Natural killer cell (primary cell): Measurements from ENCODE around the gene PRDM8. TPM values are rescaled to one million over a fixed set of nuclear protein-coding genes. Genes with fewer than 3 reads are reported as not detected.
A peak's percentile ranks its signal among the peaks of the same experiment; 100 is the strongest.

ENCODE experiments used
- ATAC-seq, 3 donors: fragments of 150-1000 bp in 2 of 3; fragments of 200-7000 bp in 1 of 3; cut with Tn5 transposase; 1 replicate in 1 of 3; 2 replicates in 2 of 3; pipeline ENCODE4 v1.10.0; 2021; ENCODE audit warnings: mild to moderate bottlenecking in 2 of 3, moderate library complexity in 2 of 3
- DNase-seq, 2 donors: peaks; one replicate each; pipeline versions ENCODE4 v3.0.0 to v3.0.0-alpha.2; 2013 to 2021; ENCODE audit warnings: mixed read lengths in 1 of 2
- H3K27ac ChIP-seq: one replicate; pipeline ENCODE4 v1.5.1; 2013; ENCODE audit warnings: mild to moderate bottlenecking, low read length
- H3K27me3 ChIP-seq: one replicate; pipeline ENCODE4 v1.6.1; 2013; ENCODE audit warnings: low read length; ENCODE audit not compliant: control insufficient read depth, insufficient read depth
- H3K36me3 ChIP-seq: one replicate; pipeline ENCODE4 v1.6.1; 2013; ENCODE audit warnings: low read length; ENCODE audit not compliant: control insufficient read depth, insufficient read depth
- H3K4me1 ChIP-seq: one replicate; pipeline ENCODE4 v1.6.1; 2013; ENCODE audit warnings: low read length; ENCODE audit not compliant: control insufficient read depth, insufficient read depth
- H3K4me3 ChIP-seq: one replicate; pipeline ENCODE4 v1.5.1; 2013; ENCODE audit warnings: low read length
- H3K9me3 ChIP-seq: one replicate; pipeline ENCODE4 v1.6.1; 2013; ENCODE audit warnings: low read length; ENCODE audit not compliant: control insufficient read depth, insufficient read depth
- H3K27ac Mint-ChIP-seq, 2 donors: one replicate each; pipeline ENCODE4 v1.8.0; 2022; ENCODE audit warnings: mild to moderate bottlenecking in 2 of 2, mixed read lengths in 2 of 2, moderate library complexity in 1 of 2
- H3K27me3 Mint-ChIP-seq, 2 donors: one replicate each; pipeline ENCODE4 v1.8.0; 2022; ENCODE audit warnings: low read depth in 2 of 2, mixed read lengths in 2 of 2
- H3K36me3 Mint-ChIP-seq: one replicate; pipeline ENCODE4 v1.8.0; 2022; ENCODE audit warnings: mixed read lengths
- H3K4me1 Mint-ChIP-seq, 2 donors: one replicate each; pipeline ENCODE4 v1.8.0; 2022; ENCODE audit warnings: mixed read lengths in 2 of 2
- H3K4me3 Mint-ChIP-seq: one replicate; pipeline ENCODE4 v1.8.0; 2022; ENCODE audit warnings: mild to moderate bottlenecking, moderate library complexity, mixed read lengths
- H3K9me3 Mint-ChIP-seq, 2 donors: one replicate each; pipeline ENCODE4 v1.8.0; 2022; ENCODE audit warnings: mixed read lengths in 2 of 2
- CTCF ChIP-seq: fragments of 200-600 bp; IDR thresholded peaks from one replicate; pipeline ENCODE4 v1.8.0; 2022; ENCODE audit warnings: antibody characterized with exemption
- WGBS: methylation state at CpG from one replicate; pipeline ENCODE4 v1.1.7; 2013; ENCODE audit warnings: missing lambda C conversion rate; ENCODE audit not compliant: insufficient coverage; 5-methylcytosine and 5-hydroxymethylcytosine counted together
- intact Hi-C: fragments of 100-400 bp; cut with micrococcal nuclease; formaldehyde crosslinking; loops from one replicate; pipeline ENCODE4 v1.14.2; 2022
- total RNA-seq, 4 donors: library from RNA; stranded (reverse); fragments of 120-200 nt in 1 of 4; gene quantifications; one replicate each; pipeline versions ENCODE4 v1.2.3 to v1.2.4, GENCODE V29; 2013 to 2022

The PRDM8 gene
- total RNA-seq, 3 donors from 2014 or later (not counting 1 experiment from before 2014, with no cell fraction given) = 5.8 to 6.2 (median 6.0) TPM

DNA sequence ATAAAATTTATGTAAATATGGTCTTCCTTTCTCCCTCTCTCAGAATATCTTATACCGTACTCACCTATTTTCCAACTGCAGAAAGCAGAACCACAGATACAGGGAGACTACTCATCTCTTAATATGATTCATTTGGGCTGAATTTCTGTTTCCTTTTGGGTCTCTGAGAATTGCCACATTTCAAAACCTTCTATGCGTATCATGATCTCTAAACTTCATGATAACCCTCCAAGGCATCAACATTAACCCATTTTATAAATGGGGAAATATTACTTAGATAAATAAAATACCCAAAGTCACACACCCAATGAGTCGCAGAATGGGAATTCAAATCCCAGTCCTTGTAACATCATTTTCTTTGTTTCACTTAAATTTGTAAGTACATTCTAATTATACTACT, 16.6 kb upstream of the PRDM8 start:
- ATAC-seq (no peak), DNase-seq (no peak)
- Histone ChIP-seq H3K4me1 (peaks cover 29% of the 10 kb centered on the region), H3K36me3 (no peaks in the 10 kb centered on the region), H3K9me3 (no peaks in the 10 kb centered on the region), H3K4me3 (no peak overlapping the region), H3K27ac (no peak overlapping the region), H3K27me3 (no peaks in the 10 kb centered on the region)
- peaks cover 0 to 8% of the 10 kb centered on the region in 2 donors for H3K27me3 Mint-ChIP-seq
- 75% methylated on average over 2 of the region's 3 CpGs for WGBS
- H3K4me1 Mint-ChIP-seq = peaks cover 29 to 31% of the 10 kb centered on the region in 2 donors
- no peak overlapping the region for H3K4me3 Mint-ChIP-seq
- no peak overlapping the region for H3K27ac Mint-ChIP-seq
- TF ChIP-seq CTCF = no peak
- no peaks in the 10 kb centered on the region for H3K9me3 Mint-ChIP-seq
- no peaks in the 10 kb centered on the region for H3K36me3 Mint-ChIP-seq
- intact Hi-C loops = loop anchor here (5.0 kb wide), 2 partner anchors 53 to 123 kb away; no protein-coding TSS in a partner anchor

DNA sequence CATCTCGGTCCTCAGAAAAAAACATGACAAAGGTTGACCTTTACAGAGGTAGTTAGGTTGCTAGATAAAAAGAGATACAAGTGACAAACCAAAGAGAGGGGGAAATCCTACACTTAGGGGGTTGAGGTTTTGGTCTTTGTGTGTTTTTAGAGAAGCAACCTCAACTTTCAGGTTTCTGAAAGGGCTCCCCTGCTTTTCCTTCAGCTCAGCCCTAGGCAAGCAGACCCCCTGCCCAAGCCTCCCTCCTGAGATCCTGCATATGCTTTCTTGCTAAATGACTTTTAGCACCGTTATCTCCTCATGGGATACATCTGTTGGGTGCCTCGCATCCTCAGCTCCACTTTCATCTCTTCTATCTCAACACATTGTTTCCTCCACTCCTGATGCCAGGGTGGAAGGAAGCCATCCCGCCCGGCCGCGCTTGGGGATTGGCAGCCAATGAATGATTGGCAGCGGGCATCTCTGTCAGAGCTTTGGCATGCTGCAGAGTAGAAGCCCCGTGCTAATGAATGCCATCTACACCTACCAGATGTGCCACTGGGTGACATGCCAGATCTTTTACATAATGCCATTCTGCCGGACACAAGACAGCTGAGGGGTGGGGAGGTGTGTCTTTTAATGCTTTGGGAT, 15.0 kb upstream of the PRDM8 start:
- Histone ChIP-seq H3K27me3 (no peaks in the 10 kb centered on the region), H3K4me3 (no peak overlapping the region), H3K4me1 (peaks cover 32% of the 10 kb centered on the region), H3K36me3 (no peaks in the 10 kb centered on the region), H3K9me3 (no peaks in the 10 kb centered on the region), H3K27ac (peak overlapping the region; percentile 82)
- no peaks in the 10 kb centered on the region for H3K36me3 Mint-ChIP-seq
- H3K9me3 Mint-ChIP-seq = no peaks in the 10 kb centered on the region
- intact Hi-C loops = loop anchor here (5.0 kb wide), 2 partner anchors 55 to 125 kb away; no protein-coding TSS in a partner anchor
- peaks cover 35 to 36% of the 10 kb centered on the region in 2 donors for H3K4me1 Mint-ChIP-seq
- H3K4me3 Mint-ChIP-seq = peak overlapping the region; percentile 54
- ATAC-seq (no peak), DNase-seq (peak in 1 of 2 donors; percentile 71)
- H3K27ac Mint-ChIP-seq = peak overlapping the region; percentile 27 to 68
- 66% methylated on average over 9 of the region's 10 CpGs for WGBS
- TF ChIP-seq CTCF = no peak
- H3K27me3 Mint-ChIP-seq = peaks cover 7 to 23% of the 10 kb centered on the region in 2 donors

GRCh38 chr4:80183250-80184052, 13.9 kb upstream of the PRDM8 start:
- H3K4me1 ChIP-seq = peaks cover 32% of the 10 kb centered on the region
- Mint-ChIP-seq H3K36me3 (no peaks in the 10 kb centered on the region), H3K9me3 (no peaks in the 10 kb centered on the region), H3K27ac (peak overlapping the region in 1 of 2 donors; percentile 93), H3K4me1 (peaks cover 35 to 36% of the 10 kb centered on the region in 2 donors), H3K4me3 (peak overlapping the region; percentile 99), H3K27me3 (peaks cover 14 to 33% of the 10 kb centered on the region in 2 donors)
- H3K9me3 ChIP-seq = no peaks in the 10 kb centered on the region
- peak overlapping the region; percentile 90 for H3K4me3 ChIP-seq
- ATAC-seq = peak; percentile 44 to 60 (median 57)
- WGBS = 21% methylated on average over 54 of the region's 54 CpGs
- no peaks in the 10 kb centered on the region for H3K27me3 ChIP-seq
- intact Hi-C loops = loop anchor here (1.0 to 5.0 kb wide), 4 partner anchors 19 to 126 kb away; no protein-coding TSS in a partner anchor
- H3K36me3 ChIP-seq = no peaks in the 10 kb centered on the region
- TF ChIP-seq CTCF = no peak
- H3K27ac ChIP-seq = peak overlapping the region; percentile 82
- DNase-seq = no peak
